Ureter (tissue), 1 donor: ENCODE results near the gene IKBIP. TPM values are rescaled to one million over a fixed set of nuclear protein-coding genes. Genes with fewer than 3 reads are reported as not detected.
"Not testable (repeated sequence)": the region's sequence is repeated elsewhere in the genome, so short reads cannot be mapped to it uniquely, and the experiment has no call there.

Experiments
- DNase-seq: peaks from one replicate; pipeline ENCODE4 v3.0.0-alpha.2; 2020; ENCODE audit warnings: low spot score
- total RNA-seq: library from RNA; stranded (reverse); gene quantifications from one replicate; pipeline ENCODE4 v1.2.4, GENCODE V29; 2023
- donor health status: DM: yes; HTN: yes; CAD: no.

Gene IKBIP
- total RNA-seq, 1 donor from 2014 or later, result 8.1 TPM

GRCh38 chr12:98637068-98637467 is 7.5 kb downstream of the IKBIP start:
- DNase-seq, result no peak

- no peak for DNase-seq
Measured at GRCh38 chr12:98635657-98636323, 8.8 kb downstream of the IKBIP start.

- DNase-seq, result no peak
Measured at GRCh38 chr12:98618952-98619351, 25.6 kb downstream of the IKBIP start.

- no peak for DNase-seq
Measured at GRCh38 chr12:98612696-98613334, 31.8 kb downstream of the IKBIP start.

- DNase-seq, result no peak
Measured at GRCh38 chr12:98610596-98610995, 34.0 kb downstream of the IKBIP start.

GRCh38 chr12:98606359-98606988 is 38.1 kb downstream of the IKBIP start:
- DNase-seq, result no peak

- no peak for DNase-seq
Measured at GRCh38 chr12:98601924-98602323, 42.7 kb downstream of the IKBIP start.

GRCh38 chr12:98597313-98597712 is 47.3 kb downstream of the IKBIP start:
- DNase-seq, result not testable (repeated sequence)

GRCh38 chr12:98595243-98595988 is 49.2 kb downstream of the IKBIP start:
- no peak for DNase-seq

GRCh38 chr12:98594050-98594835 is 50.3 kb downstream of the IKBIP start:
- DNase-seq, result no peak

- peak; percentile 97 for DNase-seq
Measured at GRCh38 chr12:98593351-98594049, 51.1 kb downstream of the IKBIP start, which contains the start of gene SLC25A3. Gene SLC25A3, plus strand, starts transcription at chr12:98593686. Its CDS starts 293 bp downstream, at chr12:98593979.

- DNase-seq, result no peak
Measured at GRCh38 chr12:98592825-98593322, 51.7 kb downstream of the IKBIP start.

GRCh38 chr12:98591209-98591608 is 53.4 kb downstream of the IKBIP start:
- no peak for DNase-seq

GRCh38 chr12:98587084-98587483 is 57.5 kb downstream of the IKBIP start:
- DNase-seq, result no peak

- no peak for DNase-seq
Measured at GRCh38 chr12:98582093-98582492, 62.5 kb downstream of the IKBIP start.

- DNase-seq, result no peak
Measured at GRCh38 chr12:98581101-98581500, 63.5 kb downstream of the IKBIP start.

GRCh38 chr12:98580695-98581094 is 63.9 kb downstream of the IKBIP start:
- no peak for DNase-seq

GRCh38 chr12:98579835-98580234 is 64.8 kb downstream of the IKBIP start:
- DNase-seq, result no peak

GRCh38 chr12:98579347-98579746 is 65.2 kb downstream of the IKBIP start:
- no peak for DNase-seq

- no peak for DNase-seq
Measured at GRCh38 chr12:98578821-98579220, 65.8 kb downstream of the IKBIP start.

- no peak for DNase-seq
Measured at GRCh38 chr12:98578392-98578791, 66.2 kb downstream of the IKBIP start.
